Tibial nerve (tissue), 4 donors: ENCODE results near the gene NREP. TPM values are rescaled to one million over a fixed set of nuclear protein-coding genes. Genes with fewer than 3 reads are reported as not detected.
A peak's percentile ranks its signal among the peaks of the same experiment; 100 is the strongest.

ENCODE experiments used
- DNase-seq, 2 donors: peaks; one replicate each; pipeline ENCODE4 v3.0.0-alpha.2; 2019; ENCODE audit warnings: low spot score in 2 of 2
- H3K27ac ChIP-seq, 4 donors: fragments of 200-600 bp; sonication (generic) in 3 of 4; one replicate each; pipeline ENCODE4 v1.5.1; 2017 to 2019; ENCODE audit warnings: mild to moderate bottlenecking in 1 of 4
- H3K27me3 ChIP-seq, 2 donors: fragments of 200-600 bp; sonication (generic) in 1 of 2; one replicate each; pipeline versions ENCODE4 v1.5.1 to v1.6.0; 2017 to 2019
- H3K36me3 ChIP-seq, 3 donors: fragments of 200-600 bp; sonication (generic); one replicate each; pipeline ENCODE4 v1.5.1; 2018 to 2019
- H3K4me1 ChIP-seq, 4 donors: fragments of 200-600 bp; sonication (generic) in 3 of 4; one replicate each; pipeline ENCODE4 v1.5.1; 2017 to 2019
- H3K4me3 ChIP-seq, 4 donors: fragments of 200-600 bp; sonication (generic) in 3 of 4; one replicate each; pipeline ENCODE4 v1.5.1; 2017 to 2019; ENCODE audit warnings: mild to moderate bottlenecking in 1 of 4, moderate library complexity in 1 of 4
- H3K9me3 ChIP-seq, 4 donors: fragments of 200-600 bp; sonication (generic) in 3 of 4; one replicate each; pipeline ENCODE4 v1.5.1; 2017 to 2019
- EP300 ChIP-seq, 2 donors: sonication (generic); formaldehyde crosslinking; IDR thresholded peaks; one replicate each; pipeline ENCODE4 v1.6.1; 2017; ENCODE audit warnings: antibody characterized with exemption in 2 of 2, mild to moderate bottlenecking in 1 of 2
- POLR2A ChIP-seq, 2 donors: fragments of 450-650 bp; IDR thresholded peaks; one replicate each; pipeline ENCODE4 v1.6.1; 2017; ENCODE audit warnings: antibody characterized with exemption in 2 of 2, mild to moderate bottlenecking in 2 of 2, moderate library complexity in 2 of 2
- WGBS, 2 donors: methylation state at CpG; one replicate each; pipeline ENCODE4 v1.1.5; 2018; 5-methylcytosine and 5-hydroxymethylcytosine counted together
- total RNA-seq, 4 donors: library from RNA; depleted of rRNA; stranded (reverse); fragments of >200 nt; gene quantifications; one replicate each; pipeline ENCODE4 v1.1.0, GENCODE V29; 2016
- TF ChIP-seq, protein P1 (sequence below), 5 experiments: fragments of 200-600 bp in 3 of 5; fragments of 450-650 bp in 2 of 5; sonication (generic) in 3 of 5; IDR thresholded peaks; one replicate each; pipeline ENCODE4 v1.5.1; 2016 to 2019; ENCODE audit warnings: antibody characterized with exemption in 5 of 5, mild to moderate bottlenecking in 3 of 5, moderate library complexity in 2 of 5

NREP gene
- total RNA-seq, 4 donors from 2014 or later = 3.3 to 18.0 (median 11.3) TPM

DNA sequence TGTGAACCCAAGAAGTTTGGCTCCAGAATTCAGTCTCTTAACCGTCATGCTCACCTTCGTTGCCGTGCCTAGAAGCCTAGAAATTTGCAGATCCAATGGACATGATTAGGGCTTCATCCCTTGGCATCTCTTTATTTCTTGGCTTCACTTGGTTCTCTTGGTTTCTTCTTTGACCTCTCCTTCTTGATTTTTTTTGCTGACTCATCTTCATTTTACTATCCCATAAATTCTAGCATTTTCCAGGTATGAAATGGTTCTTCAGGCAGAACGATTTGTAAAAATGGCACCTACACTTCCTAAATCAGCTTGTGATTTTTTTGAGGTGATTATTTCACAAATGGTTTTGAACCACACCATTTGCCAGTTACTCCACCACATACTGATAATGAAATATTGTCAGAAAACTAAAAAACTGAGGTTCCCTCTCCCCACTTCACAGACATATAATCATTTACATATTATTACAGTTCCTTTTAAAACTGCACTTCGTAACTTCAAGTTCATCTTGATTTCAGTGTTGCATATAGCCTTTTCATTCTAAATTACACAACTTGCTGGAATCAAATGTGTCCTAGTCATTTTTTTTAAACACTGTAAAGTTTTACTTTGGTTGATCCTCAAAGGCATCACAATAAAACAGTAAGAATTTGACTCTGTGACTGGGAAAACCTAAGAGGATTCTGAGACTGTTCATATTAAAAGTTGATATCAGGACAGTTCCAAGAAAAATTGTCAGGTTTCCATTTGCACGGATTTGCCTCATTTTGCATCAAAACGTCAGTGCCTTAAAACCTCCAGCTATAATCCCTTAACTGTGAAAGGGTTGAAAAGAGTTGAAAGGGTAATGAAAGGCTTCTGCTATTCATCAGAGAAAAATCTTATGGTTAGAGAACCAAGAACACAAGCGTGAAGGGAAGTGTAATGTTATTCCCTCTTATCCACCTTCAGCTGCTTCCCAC lies 8.9 kb upstream of the NREP start:
- WGBS, 2 donors = 81 to 84% methylated on average over 8 of the region's 8 CpGs
- Histone ChIP-seq H3K9me3 (no peaks in the 10 kb centered on the region), H3K36me3 (no peaks in the 10 kb centered on the region), H3K27me3 (no peaks in the 10 kb centered on the region), H3K4me3 (no peak overlapping the region), H3K27ac (no peak overlapping the region), H3K4me1 (no peaks in the 10 kb centered on the region)
- TF ChIP-seq, protein P1, sequence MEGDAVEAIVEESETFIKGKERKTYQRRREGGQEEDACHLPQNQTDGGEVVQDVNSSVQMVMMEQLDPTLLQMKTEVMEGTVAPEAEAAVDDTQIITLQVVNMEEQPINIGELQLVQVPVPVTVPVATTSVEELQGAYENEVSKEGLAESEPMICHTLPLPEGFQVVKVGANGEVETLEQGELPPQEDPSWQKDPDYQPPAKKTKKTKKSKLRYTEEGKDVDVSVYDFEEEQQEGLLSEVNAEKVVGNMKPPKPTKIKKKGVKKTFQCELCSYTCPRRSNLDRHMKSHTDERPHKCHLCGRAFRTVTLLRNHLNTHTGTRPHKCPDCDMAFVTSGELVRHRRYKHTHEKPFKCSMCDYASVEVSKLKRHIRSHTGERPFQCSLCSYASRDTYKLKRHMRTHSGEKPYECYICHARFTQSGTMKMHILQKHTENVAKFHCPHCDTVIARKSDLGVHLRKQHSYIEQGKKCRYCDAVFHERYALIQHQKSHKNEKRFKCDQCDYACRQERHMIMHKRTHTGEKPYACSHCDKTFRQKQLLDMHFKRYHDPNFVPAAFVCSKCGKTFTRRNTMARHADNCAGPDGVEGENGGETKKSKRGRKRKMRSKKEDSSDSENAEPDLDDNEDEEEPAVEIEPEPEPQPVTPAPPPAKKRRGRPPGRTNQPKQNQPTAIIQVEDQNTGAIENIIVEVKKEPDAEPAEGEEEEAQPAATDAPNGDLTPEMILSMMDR (IDR thresholded peaks at IDR 0.05) = no peak
- no peak for TF ChIP-seq EP300 (IDR thresholded peaks at IDR 0.05)
- TF ChIP-seq POLR2A (IDR thresholded peaks at IDR 0.05) = no peak
- no peak for DNase-seq

DNA sequence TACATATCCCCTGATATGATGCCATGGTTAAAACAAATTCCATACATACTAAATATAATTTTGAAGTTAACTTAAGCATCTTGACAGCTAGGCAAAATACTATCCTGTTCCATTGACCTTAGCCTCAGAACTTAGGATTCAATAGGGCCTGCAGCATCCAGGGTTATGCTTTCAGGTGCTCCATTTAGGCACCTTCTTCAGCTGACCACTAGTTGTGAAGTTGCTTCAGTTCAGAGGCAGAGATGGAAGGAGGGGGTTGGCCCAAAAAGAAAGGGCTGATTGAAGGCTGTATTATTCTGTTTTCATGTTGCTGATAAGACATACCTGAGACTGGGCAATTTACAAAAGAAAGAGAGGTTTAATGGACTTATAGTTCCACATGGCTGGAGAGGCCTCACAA lies 7.0 kb upstream of the NREP start:
- no peaks in the 10 kb centered on the region for H3K4me1 ChIP-seq
- H3K36me3 ChIP-seq = no peaks in the 10 kb centered on the region
- no peak for DNase-seq
- no peak for TF ChIP-seq EP300 (IDR thresholded peaks at IDR 0.05)
- no peak for TF ChIP-seq POLR2A (IDR thresholded peaks at IDR 0.05)
- TF ChIP-seq, protein P1 (IDR thresholded peaks at IDR 0.05) = no peak
- no peak overlapping the region for H3K27ac ChIP-seq
- no peak overlapping the region for H3K4me3 ChIP-seq
- H3K27me3 ChIP-seq = no peaks in the 10 kb centered on the region
- no peaks in the 10 kb centered on the region for H3K9me3 ChIP-seq

DNA sequence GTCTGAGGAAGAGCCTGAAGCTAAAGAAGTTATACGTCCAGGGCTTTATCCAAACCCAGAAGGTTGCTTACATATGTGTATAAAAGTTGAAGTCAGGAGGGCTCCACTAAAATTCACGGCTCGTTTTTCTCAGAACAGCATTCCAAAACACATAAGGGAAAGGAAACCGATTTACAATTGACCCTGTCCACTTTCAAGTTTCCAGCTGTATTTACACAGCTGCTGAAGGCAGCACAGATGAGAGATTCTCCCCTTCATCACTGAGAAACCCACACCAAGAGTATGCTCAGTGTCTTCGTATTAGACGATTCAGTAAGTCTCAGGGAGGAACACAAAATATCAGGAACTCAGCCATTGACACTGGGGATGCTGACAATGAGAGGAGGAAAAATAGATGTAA lies 5.9 kb upstream of the NREP start:
- H3K27ac ChIP-seq = no peak overlapping the region
- H3K9me3 ChIP-seq = no peaks in the 10 kb centered on the region
- no peaks in the 10 kb centered on the region for H3K27me3 ChIP-seq
- no peak for DNase-seq
- WGBS, 2 donors = 41 to 45% methylated on average over 6 of the region's 6 CpGs
- H3K4me1 ChIP-seq = no peaks in the 10 kb centered on the region
- H3K4me3 ChIP-seq = no peak overlapping the region
- peak in 1 of 2 donors; percentile 29 for TF ChIP-seq EP300 (IDR thresholded peaks at IDR 0.05)
- no peak for TF ChIP-seq POLR2A (IDR thresholded peaks at IDR 0.05)
- TF ChIP-seq, protein P1 (IDR thresholded peaks at IDR 0.05) = no peak
- H3K36me3 ChIP-seq = no peaks in the 10 kb centered on the region

DNA sequence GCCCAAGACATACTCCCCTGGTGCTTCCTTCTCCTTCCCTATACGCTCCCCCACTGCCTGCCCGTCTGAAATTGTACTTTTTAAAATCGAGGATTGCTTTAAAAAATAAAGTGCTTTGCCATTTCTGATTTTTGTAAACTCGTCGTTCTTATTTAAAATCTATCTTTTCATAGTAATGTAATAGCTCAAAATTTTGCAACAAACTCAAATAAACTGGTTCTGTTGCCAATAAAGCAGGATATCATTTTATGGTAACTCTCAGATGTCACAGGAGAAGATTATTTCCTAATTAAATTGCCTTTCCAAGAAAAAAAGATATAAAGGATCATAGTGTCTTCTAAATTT lies 1.3 kb upstream of the NREP start:
- H3K27me3 ChIP-seq = no peaks in the 10 kb centered on the region
- no peaks in the 10 kb centered on the region for H3K36me3 ChIP-seq
- H3K27ac ChIP-seq = peak overlapping the region; percentile 73 to 93 (median 86)
- no peak for DNase-seq
- H3K4me3 ChIP-seq = peak overlapping the region; percentile 54 to 90 (median 79)
- no peaks in the 10 kb centered on the region for H3K9me3 ChIP-seq
- 1 to 5% methylated on average over 5 of the region's 5 CpGs for WGBS, 2 donors
- H3K4me1 ChIP-seq = peaks cover 0 to 36% (median 13%) of the 10 kb centered on the region in 4 donors
- TF ChIP-seq POLR2A (IDR thresholded peaks at IDR 0.05) = no peak
- TF ChIP-seq, protein P1 (IDR thresholded peaks at IDR 0.05) = no peak
- no peak for TF ChIP-seq EP300 (IDR thresholded peaks at IDR 0.05)
